AG09319 (cell line): ENCODE measurements around the gene ABCC1.

ENCODE experiments used
- DNase-seq: peaks from one replicate; pipeline ENCODE4 v3.0.0-alpha.2; 2010; ENCODE audit warnings: low read depth; ENCODE audit errors: extremely low read depth
- CTCF ChIP-seq: IDR thresholded peaks from 2 replicates; pipeline ENCODE4 v1.5.1; 2011; ENCODE audit warnings: low read depth, mild to moderate bottlenecking, inconsistent platforms, low read length, moderate library complexity

Gene ABCC1

GRCh38 chr16:16067127-16067526 lies 117.7 kb downstream of the ABCC1 start:
- no peak for DNase-seq
- TF ChIP-seq CTCF = no peak

GRCh38 chr16:16071631-16072244 lies 122.3 kb downstream of the ABCC1 start:
- no peak for DNase-seq

GRCh38 chr16:16073001-16073545 lies 123.7 kb downstream of the ABCC1 start:
- DNase-seq = no peak
- TF ChIP-seq CTCF = no peak

More at GRCh38 chr16:16071631-16072244, 122.3 kb downstream of the ABCC1 start:
- no peak for TF ChIP-seq CTCF

- DNase-seq = peak; percentile 54
Observed at GRCh38 chr16:16073891-16074881, 124.8 kb downstream of the ABCC1 start.

GRCh38 chr16:16075488-16076422 lies 126.3 kb downstream of the ABCC1 start:
- peak; percentile 50 for DNase-seq
- TF ChIP-seq CTCF = no peak

More at GRCh38 chr16:16073891-16074881, 124.8 kb downstream of the ABCC1 start:
- no peak for TF ChIP-seq CTCF

- DNase-seq = no peak
- TF ChIP-seq CTCF = no peak
Observed at GRCh38 chr16:16076423-16076813, 127.0 kb downstream of the ABCC1 start.
